H9 (cell line): ENCODE measurements around the gene RAB26. TPM values are rescaled to one million over a fixed set of nuclear protein-coding genes. Genes with fewer than 3 reads are reported as not detected.
"Not testable (repeated sequence)": the region's sequence is repeated elsewhere in the genome, so short reads cannot be mapped to it uniquely, and the experiment has no call there.

Experiments used
- DNase-seq: peaks from one replicate; pipeline ENCODE4 v3.0.0-alpha.2; 2017
- H2AFZ ChIP-seq: one replicate; pipeline ENCODE4 v1.6.1; 2013; ENCODE audit warnings: mild to moderate bottlenecking, low read length, control low read depth, moderate library complexity
- H2AK5ac ChIP-seq: 2 replicates; pipeline ENCODE4 v1.6.1; 2013; ENCODE audit warnings: low read length, control low read depth, mixed read lengths; ENCODE audit not compliant: insufficient read length
- H2BK120ac ChIP-seq: one replicate; pipeline ENCODE4 v1.6.1; 2013; ENCODE audit warnings: low read depth, mild to moderate bottlenecking, low read length, control low read depth, inconsistent platforms; ENCODE audit not compliant: poor library complexity, severe bottlenecking
- H2BK12ac ChIP-seq: 2 replicates; pipeline ENCODE4 v1.6.1; 2013; ENCODE audit warnings: low read length, control low read depth, mixed read lengths, low read depth; ENCODE audit not compliant: insufficient read length
- H2BK15ac ChIP-seq: 2 replicates; pipeline ENCODE4 v1.6.1; 2013; ENCODE audit warnings: low read depth, low read length, control low read depth
- H2BK20ac ChIP-seq: one replicate; pipeline ENCODE4 v1.6.1; 2013; ENCODE audit warnings: low read depth, mild to moderate bottlenecking, low read length, control low read depth, inconsistent platforms; ENCODE audit not compliant: poor library complexity, severe bottlenecking
- H2BK5ac ChIP-seq: 2 replicates; pipeline ENCODE4 v1.6.1; 2013; ENCODE audit warnings: low read length, control low read depth, mixed read lengths; ENCODE audit not compliant: insufficient read length
- H3K14ac ChIP-seq: 2 replicates; pipeline ENCODE4 v1.6.1; 2013; ENCODE audit warnings: low read length, control low read depth; ENCODE audit not compliant: insufficient read depth
- H3K18ac ChIP-seq: 2 replicates; pipeline ENCODE4 v1.6.1; 2013; ENCODE audit warnings: low read depth, mild to moderate bottlenecking, mixed read lengths, low read length, control low read depth; ENCODE audit not compliant: insufficient read length
- H3K23ac ChIP-seq: 2 replicates; pipeline ENCODE4 v1.6.1; 2013; ENCODE audit warnings: low read length, control low read depth, mixed read lengths, low read depth; ENCODE audit not compliant: insufficient read length
- H3K23me2 ChIP-seq: 2 replicates; pipeline ENCODE4 v1.6.1; 2013; ENCODE audit warnings: low read depth, mild to moderate bottlenecking, mixed read lengths, low read length, control low read depth; ENCODE audit not compliant: insufficient read length, poor library complexity, severe bottlenecking
- H3K27ac ChIP-seq: 2 replicates; pipeline ENCODE4 v1.5.1; 2013; ENCODE audit warnings: low read length, control low read depth, mixed read lengths, low read depth; ENCODE audit not compliant: insufficient read length
- H3K27me3 ChIP-seq: 2 replicates; pipeline ENCODE4 v1.6.1; 2013; ENCODE audit warnings: low read length, control low read depth, inconsistent platforms; ENCODE audit not compliant: insufficient read depth
- H3K4ac ChIP-seq: 2 replicates; pipeline ENCODE4 v1.6.1; 2013; ENCODE audit warnings: low read depth, mild to moderate bottlenecking, control low read depth, inconsistent platforms, low read length, moderate library complexity
- H3K4me1 ChIP-seq: 2 replicates; pipeline ENCODE4 v1.6.1; 2013; ENCODE audit warnings: low read length, control low read depth, inconsistent platforms; ENCODE audit not compliant: insufficient read depth
- H3K4me2 ChIP-seq: 2 replicates; pipeline ENCODE4 v1.6.1; 2013; ENCODE audit warnings: low read length, control low read depth, mixed read lengths; ENCODE audit not compliant: insufficient read length, insufficient read depth
- H3K56ac ChIP-seq: 2 replicates; pipeline ENCODE4 v1.6.1; 2013; ENCODE audit warnings: low read depth, mild to moderate bottlenecking, mixed read lengths, low read length, control low read depth; ENCODE audit not compliant: insufficient read length
- H3K79me1 ChIP-seq: 2 replicates; pipeline ENCODE4 v1.6.1; 2013; ENCODE audit warnings: low read depth, mild to moderate bottlenecking, moderate library complexity, low read length, control low read depth, inconsistent platforms; ENCODE audit not compliant: insufficient read depth, poor library complexity, severe bottlenecking
- H3K79me2 ChIP-seq: 2 replicates; pipeline ENCODE4 v1.6.1; 2013; ENCODE audit warnings: low read length, control low read depth, inconsistent platforms; ENCODE audit not compliant: insufficient read depth
- H3K9ac ChIP-seq: 2 replicates; pipeline ENCODE4 v1.6.1; 2013; ENCODE audit warnings: low read length, control low read depth, mixed read lengths; ENCODE audit not compliant: insufficient read length; ENCODE audit errors: extremely low read depth
- H3K9me3 ChIP-seq: one replicate; pipeline ENCODE4 v1.6.1; 2013; ENCODE audit warnings: low read depth, low read length, inconsistent platforms; ENCODE audit not compliant: control insufficient read depth
- H3T11ph ChIP-seq: one replicate; pipeline ENCODE4 v1.6.1; 2013; ENCODE audit warnings: mild to moderate bottlenecking, low read length, control low read depth, inconsistent platforms
- H4K20me1 ChIP-seq: one replicate; pipeline ENCODE4 v1.6.1; 2013; ENCODE audit not compliant: control insufficient read depth, insufficient read length, insufficient read depth
- H4K5ac ChIP-seq: 2 replicates; pipeline ENCODE4 v1.6.1; 2013; ENCODE audit warnings: low read depth, mild to moderate bottlenecking, mixed read lengths, low read length, control low read depth; ENCODE audit not compliant: insufficient read length
- H4K8ac ChIP-seq: replicated peaks from 2 replicates; pipeline ENCODE4 v1.6.1; 2013; ENCODE audit warnings: low read length, control low read depth, mixed read lengths, low read depth; ENCODE audit not compliant: insufficient read length
- H4K91ac ChIP-seq: 2 replicates; pipeline ENCODE4 v1.6.1; 2013; ENCODE audit warnings: low read depth, mild to moderate bottlenecking, moderate library complexity, mixed read lengths, low read length, control low read depth; ENCODE audit not compliant: insufficient read length
- H3K27ac Mint-ChIP-seq, 3 experiments: 2 replicates in 2 of 3; 3 replicates in 1 of 3; pipeline ENCODE4 v1.8.0; 2020 to 2021; ENCODE audit warnings: mixed read lengths in 3 of 3, mild to moderate bottlenecking in 1 of 3, moderate library complexity in 1 of 3
- H3K27me3 Mint-ChIP-seq: 2 replicates; pipeline ENCODE4 v1.8.0; 2021; ENCODE audit warnings: low read depth, mild to moderate bottlenecking, moderate library complexity, mixed read lengths
- H3K36me3 Mint-ChIP-seq, 3 experiments: 2 replicates in 2 of 3; 3 replicates in 1 of 3; pipeline ENCODE4 v1.8.0; 2020 to 2021; ENCODE audit warnings: low read depth in 3 of 3, mixed read lengths in 3 of 3; ENCODE audit not compliant: insufficient read depth in 1 of 3
- H3K4me1 Mint-ChIP-seq, 2 experiments: 2 replicates each; pipeline ENCODE4 v1.8.0; 2020; ENCODE audit warnings: mixed read lengths in 2 of 2
- H3K4me3 Mint-ChIP-seq, 2 experiments: 2 replicates in 1 of 2; 3 replicates in 1 of 2; pipeline ENCODE4 v1.8.0; 2020 to 2021; ENCODE audit warnings: mild to moderate bottlenecking in 2 of 2, mixed read lengths in 2 of 2, moderate library complexity in 1 of 2
- H3K9me3 Mint-ChIP-seq, 2 experiments: 2 replicates in 1 of 2; 3 replicates in 1 of 2; pipeline ENCODE4 v1.8.0; 2020; ENCODE audit warnings: mild to moderate bottlenecking in 2 of 2, mixed read lengths in 2 of 2, moderate library complexity in 1 of 2
- WGBS: extraction: QIAGEN DNeasy Blood & Tissue Kit; methylation state at CpG from one replicate; pipeline ENCODE4 v1.1.7; 2013; ENCODE audit warnings: missing lambda C conversion rate, low lambda C conversion rate, mixed read lengths; ENCODE audit not compliant: insufficient read length; ENCODE audit errors: extremely low coverage; 5-methylcytosine and 5-hydroxymethylcytosine counted together
- total RNA-seq: library from RNA; stranded (reverse); gene quantifications from 2 replicates; pipeline ENCODE4 v1.2.1, GENCODE V29; 2021
- TF ChIP-seq, protein P1 (sequence below): fragments of 200-600 bp; sonication (generic); conservative IDR thresholded peaks from 3 replicates; pipeline ENCODE4 v1.8.0; 2021; ENCODE audit warnings: antibody characterized with exemption, mild to moderate bottlenecking

Gene RAB26
- total RNA-seq, 1 experiment from 2014 or later: 2.4 TPM

GRCh38 chr16:2102471-2102870 lies 46.0 kb upstream of the RAB26 start:
- Histone ChIP-seq H3K14ac (no peak overlapping the region), H2AFZ (no peak overlapping the region), H4K8ac (no peak overlapping the region), H2BK120ac (no peak overlapping the region), H3K56ac (no peak overlapping the region), H3K23ac (no peak overlapping the region), H4K20me1 (no peaks in the 10 kb centered on the region), H2BK20ac (no peak overlapping the region), H3K4ac (no peak overlapping the region), H4K91ac (no peak overlapping the region), H3K27ac (no peak overlapping the region), H3K79me1 (no peaks in the 10 kb centered on the region), H3K79me2 (no peaks in the 10 kb centered on the region), H3K4me2 (no peak overlapping the region), H2BK12ac (no peak overlapping the region), H3K4me1 (no peaks in the 10 kb centered on the region), H3K27me3 (no peaks in the 10 kb centered on the region), H3K18ac (no peak overlapping the region), H4K5ac (no peak overlapping the region), H3K23me2 (no peaks in the 10 kb centered on the region), H2AK5ac (no peak overlapping the region), H2BK5ac (no peak overlapping the region), H3T11ph (no peak overlapping the region), H2BK15ac (no peak overlapping the region), H3K9ac (no peak overlapping the region), H3K9me3 (no peaks in the 10 kb centered on the region)
- TF ChIP-seq, protein P1, sequence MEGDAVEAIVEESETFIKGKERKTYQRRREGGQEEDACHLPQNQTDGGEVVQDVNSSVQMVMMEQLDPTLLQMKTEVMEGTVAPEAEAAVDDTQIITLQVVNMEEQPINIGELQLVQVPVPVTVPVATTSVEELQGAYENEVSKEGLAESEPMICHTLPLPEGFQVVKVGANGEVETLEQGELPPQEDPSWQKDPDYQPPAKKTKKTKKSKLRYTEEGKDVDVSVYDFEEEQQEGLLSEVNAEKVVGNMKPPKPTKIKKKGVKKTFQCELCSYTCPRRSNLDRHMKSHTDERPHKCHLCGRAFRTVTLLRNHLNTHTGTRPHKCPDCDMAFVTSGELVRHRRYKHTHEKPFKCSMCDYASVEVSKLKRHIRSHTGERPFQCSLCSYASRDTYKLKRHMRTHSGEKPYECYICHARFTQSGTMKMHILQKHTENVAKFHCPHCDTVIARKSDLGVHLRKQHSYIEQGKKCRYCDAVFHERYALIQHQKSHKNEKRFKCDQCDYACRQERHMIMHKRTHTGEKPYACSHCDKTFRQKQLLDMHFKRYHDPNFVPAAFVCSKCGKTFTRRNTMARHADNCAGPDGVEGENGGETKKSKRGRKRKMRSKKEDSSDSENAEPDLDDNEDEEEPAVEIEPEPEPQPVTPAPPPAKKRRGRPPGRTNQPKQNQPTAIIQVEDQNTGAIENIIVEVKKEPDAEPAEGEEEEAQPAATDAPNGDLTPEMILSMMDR: no peak
- H3K27me3 Mint-ChIP-seq: no peaks in the 10 kb centered on the region
- no peaks in the 10 kb centered on the region for H3K4me1 Mint-ChIP-seq
- no peak for DNase-seq
- WGBS: no CpG with 5 or more reads among the region's 19 CpGs
- no peak overlapping the region for H3K4me3 Mint-ChIP-seq
- H3K27ac Mint-ChIP-seq: no peak overlapping the region
- peaks cover 6 to 29% (median 9%) of the 10 kb centered on the region in 3 experiments; a peak in 6 of 7 replicates for H3K36me3 Mint-ChIP-seq
- H3K9me3 Mint-ChIP-seq: no peaks in the 10 kb centered on the region

DNA sequence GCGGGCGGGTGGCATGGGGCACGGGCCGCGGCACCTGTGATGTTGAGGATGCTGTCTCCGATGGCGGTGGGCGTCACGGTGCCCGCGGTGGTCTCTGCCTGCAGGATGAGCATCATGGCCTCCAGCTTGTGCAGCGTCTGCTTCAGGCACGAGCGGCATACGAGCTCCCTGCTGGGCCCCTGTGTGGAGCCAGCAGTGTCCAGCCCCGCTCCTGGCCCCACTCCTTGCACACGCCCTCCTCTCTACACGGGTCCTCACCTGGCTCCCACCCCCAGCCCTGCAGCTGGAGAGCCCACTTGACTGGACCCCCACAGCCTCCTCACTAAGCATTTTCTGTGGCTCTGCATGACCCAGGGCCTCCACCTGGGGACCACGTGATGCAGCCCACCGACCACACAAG lies 44.0 kb upstream of the RAB26 start:
- not testable (repeated sequence) for H3K23ac ChIP-seq

More for the DNA sequence above, 44.0 kb upstream of the RAB26 start:
- H3K4me3 Mint-ChIP-seq, H3K18ac ChIP-seq, H3K4me1 ChIP-seq, H3K56ac ChIP-seq, H3K4ac ChIP-seq, H3K27me3 Mint-ChIP-seq, H2BK20ac ChIP-seq, H3T11ph ChIP-seq, H2AK5ac ChIP-seq, H3K4me2 ChIP-seq, H4K5ac ChIP-seq, H4K91ac ChIP-seq, H3K27ac Mint-ChIP-seq, H4K20me1 ChIP-seq, H3K9me3 ChIP-seq, H2BK120ac ChIP-seq, H3K4me1 Mint-ChIP-seq, H2AFZ ChIP-seq, H3K23me2 ChIP-seq, H3K79me2 ChIP-seq, H2BK12ac ChIP-seq, H3K79me1 ChIP-seq, H3K27me3 ChIP-seq, H2BK5ac ChIP-seq, H3K27ac ChIP-seq, DNase-seq, H2BK15ac ChIP-seq, H4K8ac ChIP-seq, H3K9ac ChIP-seq, H3K9me3 Mint-ChIP-seq, H3K14ac ChIP-seq: not testable (repeated sequence)
- H3K36me3 Mint-ChIP-seq: peaks cover 7 to 25% (median 11%) of the 10 kb centered on the region in 3 experiments; a peak in 6 of 7 replicates
- no CpG with 5 or more reads among the region's 20 CpGs for WGBS
